ENCODE measurements around the gene TRHDE. TPM values are rescaled to one million over a fixed set of nuclear protein-coding genes. Genes with fewer than 3 reads are reported as not detected.
A peak's percentile ranks its signal among the peaks of the same experiment; 100 is the strongest.

The TRHDE gene
- total RNA-seq, 1 experiment from 2014 or later: 3.5 TPM

GRCh38 chr12:72315858-72316257 is 43.7 kb downstream of the TRHDE start:
- Histone ChIP-seq H3K4me3 (ENCODE audit: insufficient read depth, low read depth, low read length) (no peak overlapping the region), H3K36me3 (replicated peaks; ENCODE audit: control insufficient read depth, insufficient read depth, low read length) (no peaks in the 10 kb centered on the region), H3K27me3 (ENCODE audit: control insufficient read depth, insufficient read depth, low read length) (no peaks in the 10 kb centered on the region)
- no peak for DNase-seq

GRCh38 chr12:72318341-72318740 is 46.2 kb downstream of the TRHDE start:
- no peaks in the 10 kb centered on the region for H3K36me3 ChIP-seq (replicated peaks; ENCODE audit: control insufficient read depth, insufficient read depth, low read length)
- H3K27me3 ChIP-seq (ENCODE audit: control insufficient read depth, insufficient read depth, low read length): no peaks in the 10 kb centered on the region
- no peak overlapping the region for H3K4me3 ChIP-seq (ENCODE audit: insufficient read depth, low read depth, low read length)
- DNase-seq: no peak

GRCh38 chr12:72323881-72324280 is 51.7 kb downstream of the TRHDE start:
- Histone ChIP-seq H3K4me3 (ENCODE audit: insufficient read depth, low read depth, low read length) (no peak overlapping the region), H3K36me3 (replicated peaks; ENCODE audit: control insufficient read depth, insufficient read depth, low read length) (no peaks in the 10 kb centered on the region), H3K27me3 (ENCODE audit: control insufficient read depth, insufficient read depth, low read length) (no peaks in the 10 kb centered on the region)
- no peak for DNase-seq

- peak; percentile 8 for DNase-seq
- H3K36me3 ChIP-seq (replicated peaks; ENCODE audit: control insufficient read depth, insufficient read depth, low read length): no peaks in the 10 kb centered on the region
- H3K4me3 ChIP-seq (ENCODE audit: insufficient read depth, low read depth, low read length): no peak overlapping the region
- H3K27me3 ChIP-seq (ENCODE audit: control insufficient read depth, insufficient read depth, low read length): no peaks in the 10 kb centered on the region
These were observed 58.1 kb downstream of the TRHDE start for GRCh38 chr12:72330301-72330700.

- H3K36me3 ChIP-seq (replicated peaks; ENCODE audit: control insufficient read depth, insufficient read depth, low read length): no peaks in the 10 kb centered on the region
- no peaks in the 10 kb centered on the region for H3K27me3 ChIP-seq (ENCODE audit: control insufficient read depth, insufficient read depth, low read length)
- no peak for DNase-seq
- no peak overlapping the region for H3K4me3 ChIP-seq (ENCODE audit: insufficient read depth, low read depth, low read length)
These were observed 58.6 kb downstream of the TRHDE start for GRCh38 chr12:72330784-72331183.

- DNase-seq: no peak
- H3K27me3 ChIP-seq (ENCODE audit: control insufficient read depth, insufficient read depth, low read length): no peaks in the 10 kb centered on the region
- no peak overlapping the region for H3K4me3 ChIP-seq (ENCODE audit: insufficient read depth, low read depth, low read length)
- H3K36me3 ChIP-seq (replicated peaks; ENCODE audit: control insufficient read depth, insufficient read depth, low read length): no peaks in the 10 kb centered on the region
These were observed 65.2 kb downstream of the TRHDE start for GRCh38 chr12:72337382-72337781.

- Histone ChIP-seq H3K27me3 (ENCODE audit: control insufficient read depth, insufficient read depth, low read length) (no peaks in the 10 kb centered on the region), H3K36me3 (replicated peaks; ENCODE audit: control insufficient read depth, insufficient read depth, low read length) (no peaks in the 10 kb centered on the region), H3K4me3 (ENCODE audit: insufficient read depth, low read depth, low read length) (no peak overlapping the region)
- no peak for DNase-seq
These were observed 65.8 kb downstream of the TRHDE start for GRCh38 chr12:72337946-72338345.

GRCh38 chr12:72338437-72338836 is 66.3 kb downstream of the TRHDE start:
- Histone ChIP-seq H3K27me3 (ENCODE audit: control insufficient read depth, insufficient read depth, low read length) (no peaks in the 10 kb centered on the region), H3K4me3 (ENCODE audit: insufficient read depth, low read depth, low read length) (no peak overlapping the region), H3K36me3 (replicated peaks; ENCODE audit: control insufficient read depth, insufficient read depth, low read length) (no peaks in the 10 kb centered on the region)
- DNase-seq: no peak

GRCh38 chr12:72346363-72346944 is 74.3 kb downstream of the TRHDE start:
- Histone ChIP-seq H3K36me3 (replicated peaks; ENCODE audit: control insufficient read depth, insufficient read depth, low read length) (no peaks in the 10 kb centered on the region), H3K27me3 (ENCODE audit: control insufficient read depth, insufficient read depth, low read length) (no peaks in the 10 kb centered on the region)
- peak; percentile 8 for DNase-seq

GRCh38 chr12:72349491-72349890 is 77.3 kb downstream of the TRHDE start:
- DNase-seq: no peak
- Histone ChIP-seq H3K4me3 (ENCODE audit: insufficient read depth, low read depth, low read length) (no peak overlapping the region), H3K27me3 (ENCODE audit: control insufficient read depth, insufficient read depth, low read length) (no peaks in the 10 kb centered on the region), H3K36me3 (replicated peaks; ENCODE audit: control insufficient read depth, insufficient read depth, low read length) (no peaks in the 10 kb centered on the region)

More at GRCh38 chr12:72346363-72346944, 74.3 kb downstream of the TRHDE start:
- H3K4me3 ChIP-seq (ENCODE audit: insufficient read depth, low read depth, low read length): no peak overlapping the region

- H3K36me3 ChIP-seq (replicated peaks; ENCODE audit: control insufficient read depth, insufficient read depth, low read length): no peaks in the 10 kb centered on the region
- DNase-seq: no peak
- no peaks in the 10 kb centered on the region for H3K27me3 ChIP-seq (ENCODE audit: control insufficient read depth, insufficient read depth, low read length)
- H3K4me3 ChIP-seq (ENCODE audit: insufficient read depth, low read depth, low read length): no peak overlapping the region
These were observed 87.2 kb downstream of the TRHDE start for GRCh38 chr12:72359416-72359815.

GRCh38 chr12:72365151-72365550 is 93.0 kb downstream of the TRHDE start:
- H3K27me3 ChIP-seq (ENCODE audit: control insufficient read depth, insufficient read depth, low read length): no peaks in the 10 kb centered on the region
- no peak overlapping the region for H3K4me3 ChIP-seq (ENCODE audit: insufficient read depth, low read depth, low read length)
- H3K36me3 ChIP-seq (replicated peaks; ENCODE audit: control insufficient read depth, insufficient read depth, low read length): no peaks in the 10 kb centered on the region
- DNase-seq: no peak

GRCh38 chr12:72366255-72366654 is 94.1 kb downstream of the TRHDE start:
- H3K4me3 ChIP-seq (ENCODE audit: insufficient read depth, low read depth, low read length): no peak overlapping the region
- DNase-seq: no peak
- H3K27me3 ChIP-seq (ENCODE audit: control insufficient read depth, insufficient read depth, low read length): no peaks in the 10 kb centered on the region
- H3K36me3 ChIP-seq (replicated peaks; ENCODE audit: control insufficient read depth, insufficient read depth, low read length): no peaks in the 10 kb centered on the region

- H3K36me3 ChIP-seq (replicated peaks; ENCODE audit: control insufficient read depth, insufficient read depth, low read length): no peaks in the 10 kb centered on the region
- H3K4me3 ChIP-seq (ENCODE audit: insufficient read depth, low read depth, low read length): no peak overlapping the region
- DNase-seq: no peak
- no peaks in the 10 kb centered on the region for H3K27me3 ChIP-seq (ENCODE audit: control insufficient read depth, insufficient read depth, low read length)
These were observed 96.1 kb downstream of the TRHDE start for GRCh38 chr12:72368298-72368697.

GRCh38 chr12:72368719-72369422 is 96.7 kb downstream of the TRHDE start:
- Histone ChIP-seq H3K36me3 (replicated peaks; ENCODE audit: control insufficient read depth, insufficient read depth, low read length) (no peaks in the 10 kb centered on the region), H3K27me3 (ENCODE audit: control insufficient read depth, insufficient read depth, low read length) (no peaks in the 10 kb centered on the region)
- no peak for DNase-seq

More at GRCh38 chr12:72368719-72369422, 96.7 kb downstream of the TRHDE start:
- H3K4me3 ChIP-seq (ENCODE audit: insufficient read depth, low read depth, low read length): no peak overlapping the region

All from H7 (cell line).